ENCODE results near the gene PCDHA7.
"Not testable (repeated sequence)": the region's sequence is repeated elsewhere in the genome, so short reads cannot be mapped to it uniquely, and the experiment has no call there.

Gene PCDHA7

GRCh38 chr5:140833993-140834392, at the start of gene PCDHA7:
PCDHA7 (plus strand) TSS chr5:140834269; CDS start chr5:140834384, 115 bp downstream.
- no peak for DNase-seq

GRCh38 chr5:140785905-140786686, 48.0 kb upstream of the PCDHA7 start, which contains the start of gene PCDHA1:
PCDHA1 (plus strand) TSS chr5:140786140.
- peak; percentile 2 for DNase-seq

- DNase-seq, result not testable (repeated sequence)
Observed at GRCh38 chr5:140787422-140787821, 46.6 kb upstream of the PCDHA7 start.

GRCh38 chr5:140787849-140788504, 46.1 kb upstream of the PCDHA7 start:
- not testable (repeated sequence) for DNase-seq

- no peak for DNase-seq
Observed at GRCh38 chr5:140791089-140791488, 43.0 kb upstream of the PCDHA7 start.

GRCh38 chr5:140794595-140795258, 39.3 kb upstream of the PCDHA7 start, which contains the start of gene PCDHA2:
PCDHA2 (plus strand) TSS chr5:140794852.
- no peak for DNase-seq

- DNase-seq, result no peak
Observed at GRCh38 chr5:140795259-140795641, 38.8 kb upstream of the PCDHA7 start.

GRCh38 chr5:140796072-140796717, 37.9 kb upstream of the PCDHA7 start:
- DNase-seq, result not testable (repeated sequence)

GRCh38 chr5:140796718-140797095, 37.4 kb upstream of the PCDHA7 start:
- DNase-seq, result no peak

GRCh38 chr5:140800816-140801493, 33.1 kb upstream of the PCDHA7 start, which contains the start of gene PCDHA3:
PCDHA3 (plus strand) TSS chr5:140801057.
- DNase-seq, result no peak

GRCh38 chr5:140801494-140801841, 32.6 kb upstream of the PCDHA7 start:
- DNase-seq, result no peak

GRCh38 chr5:140802381-140802780, 31.7 kb upstream of the PCDHA7 start:
- not testable (repeated sequence) for DNase-seq

GRCh38 chr5:140802781-140803271, 31.2 kb upstream of the PCDHA7 start:
- no peak for DNase-seq

- peak; percentile 33 for DNase-seq
Observed at GRCh38 chr5:140806834-140807775, 27.0 kb upstream of the PCDHA7 start, which contains the start of gene PCDHA4. PCDHA4 (plus strand) TSS chr5:140807068.

- DNase-seq, result not testable (repeated sequence)
Observed at GRCh38 chr5:140808241-140808888, 25.7 kb upstream of the PCDHA7 start.

GRCh38 chr5:140808889-140809291, 25.2 kb upstream of the PCDHA7 start:
- no peak for DNase-seq

- peak; percentile 22 for DNase-seq
Observed at GRCh38 chr5:140821375-140822280, 12.4 kb upstream of the PCDHA7 start, which contains the start of gene PCDHA5. PCDHA5 (plus strand) TSS chr5:140821613.

- no peak for DNase-seq
Observed at GRCh38 chr5:140822281-140822629, 11.8 kb upstream of the PCDHA7 start.

- not testable (repeated sequence) for DNase-seq
Observed at GRCh38 chr5:140822969-140823368, 11.1 kb upstream of the PCDHA7 start.

Data from activated CD4-positive, alpha-beta T cell treated with anti-CD3 and anti-CD28 coated beads, Interleukin-2, Interleukin-6, amounts not matched to agents 100 ng/mL and 50 ng/mL, durations not matched to agents 16 hours and 8 hours (primary cell).